HL-60 (cell line): ENCODE data around the gene CPXM1.
A peak's percentile ranks its signal among the peaks of the same experiment; 100 is the strongest.

Experiments used
- DNase-seq, 2 experiments: peaks; one replicate each; pipeline ENCODE4 v3.0.0-alpha.2; 2010 to 2020; ENCODE audit warnings: low read depth in 1 of 2, low spot score in 1 of 2
- H3K27ac ChIP-seq: fragments of 250-450 bp; sonication (Bioruptor Pico); replicated peaks from 2 replicates; pipeline ENCODE4 v1.5.1; 2020; ENCODE audit warnings: mild to moderate bottlenecking, moderate library complexity
- H3K27me3 ChIP-seq: fragments of 250-450 bp; sonication (Bioruptor Pico); 2 replicates; pipeline ENCODE4 v1.5.1; 2021; ENCODE audit warnings: mild to moderate bottlenecking, moderate library complexity; ENCODE audit not compliant: insufficient read depth, poor library complexity, severe bottlenecking
- H3K4me3 ChIP-seq: replicated peaks from 2 replicates; pipeline ENCODE4 v1.5.1; 2011; ENCODE audit warnings: mild to moderate bottlenecking, control low read depth, low read length; ENCODE audit not compliant: insufficient read depth
- GABPA ChIP-seq: IDR thresholded peaks from 2 replicates; pipeline ENCODE4 v1.6.1; 2012; ENCODE audit warnings: low read depth
- POLR2AphosphoS5 ChIP-seq: IDR thresholded peaks from 2 replicates; pipeline ENCODE4 v1.6.1; 2012; ENCODE audit warnings: low read depth
- SPI1 ChIP-seq: IDR thresholded peaks from 2 replicates; pipeline ENCODE4 v1.6.1; 2012; ENCODE audit warnings: low read depth, mild to moderate bottlenecking, borderline replicate concordance
- TF ChIP-seq, protein P1 (sequence below): IDR thresholded peaks from one replicate; pipeline ENCODE4 v1.5.1; 2011; ENCODE audit warnings: low read length, control low read depth, inconsistent platforms; ENCODE audit not compliant: insufficient read depth
- TF ChIP-seq, protein P2 (sequence below): IDR thresholded peaks from 2 replicates; pipeline ENCODE4 v1.6.1; 2012; ENCODE audit warnings: low read depth; ENCODE audit not compliant: insufficient replicate concordance

CPXM1 gene

DNA sequence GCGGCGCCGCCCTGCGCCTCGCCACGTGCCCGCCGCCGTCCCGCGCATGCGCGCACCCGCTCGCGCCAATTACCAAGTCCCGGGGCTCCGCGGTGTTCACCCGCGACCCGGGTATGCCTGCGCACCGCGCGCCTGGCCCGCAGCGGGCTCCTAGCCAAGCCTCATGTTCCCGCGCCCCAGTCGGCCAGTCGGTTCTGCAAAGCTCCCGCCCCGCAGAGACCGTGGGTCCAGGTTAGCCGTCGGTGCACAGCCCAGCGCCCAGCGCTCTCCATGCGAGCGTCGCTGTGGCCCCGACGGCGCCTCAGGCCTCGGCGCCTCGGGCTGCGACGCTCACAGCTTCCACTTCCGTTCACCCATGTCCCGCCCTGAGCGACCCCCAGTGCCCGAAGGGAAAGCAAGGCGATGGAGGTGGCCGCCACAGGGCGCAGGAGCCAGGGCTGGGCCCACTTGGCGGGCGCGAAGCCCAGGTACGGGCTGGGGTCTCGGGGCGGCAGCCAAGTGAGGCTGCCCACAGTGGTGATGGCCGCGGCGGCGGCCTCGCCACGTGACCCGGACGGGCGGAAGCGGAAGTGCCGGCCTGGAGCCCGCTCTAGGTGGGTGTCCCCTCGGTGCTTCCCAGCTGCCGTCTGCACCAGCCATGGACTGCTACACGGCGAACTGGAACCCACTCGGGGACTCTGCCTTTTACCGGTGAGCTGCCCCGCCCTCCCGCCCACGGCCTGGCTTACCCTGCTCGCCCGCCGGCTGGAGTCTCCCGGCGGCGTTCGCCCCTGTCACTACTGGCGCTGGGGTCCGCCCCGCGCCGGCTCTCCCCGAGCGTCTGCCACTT is 39.9 kb upstream of the CPXM1 start, which contains the start of the genes PCED1A and VPS16:
Gene PCED1A (minus strand): TSS at position 518 of the 829 bp plus-strand sequence. CDS start 743 bp downstream, outside the sequence.
Gene VPS16 (plus strand): TSS at position 608 of the 829 bp plus-strand sequence. CDS start 30 bp downstream, at position 638.
- Histone ChIP-seq H3K27ac (peak within 1 kb of the TSS; percentile 87), H3K27me3 (no peaks in the 10 kb centered on the region), H3K4me3 (peak within 1 kb of the TSS; percentile 83)
- TF ChIP-seq POLR2AphosphoS5, result peak; percentile 62; the same call in 1 of the 2 replicates
- peak; percentile 92 for TF ChIP-seq GABPA
- peak; percentile 71; the same call in 1 of the 2 replicates for TF ChIP-seq SPI1
- TF ChIP-seq, protein P1, sequence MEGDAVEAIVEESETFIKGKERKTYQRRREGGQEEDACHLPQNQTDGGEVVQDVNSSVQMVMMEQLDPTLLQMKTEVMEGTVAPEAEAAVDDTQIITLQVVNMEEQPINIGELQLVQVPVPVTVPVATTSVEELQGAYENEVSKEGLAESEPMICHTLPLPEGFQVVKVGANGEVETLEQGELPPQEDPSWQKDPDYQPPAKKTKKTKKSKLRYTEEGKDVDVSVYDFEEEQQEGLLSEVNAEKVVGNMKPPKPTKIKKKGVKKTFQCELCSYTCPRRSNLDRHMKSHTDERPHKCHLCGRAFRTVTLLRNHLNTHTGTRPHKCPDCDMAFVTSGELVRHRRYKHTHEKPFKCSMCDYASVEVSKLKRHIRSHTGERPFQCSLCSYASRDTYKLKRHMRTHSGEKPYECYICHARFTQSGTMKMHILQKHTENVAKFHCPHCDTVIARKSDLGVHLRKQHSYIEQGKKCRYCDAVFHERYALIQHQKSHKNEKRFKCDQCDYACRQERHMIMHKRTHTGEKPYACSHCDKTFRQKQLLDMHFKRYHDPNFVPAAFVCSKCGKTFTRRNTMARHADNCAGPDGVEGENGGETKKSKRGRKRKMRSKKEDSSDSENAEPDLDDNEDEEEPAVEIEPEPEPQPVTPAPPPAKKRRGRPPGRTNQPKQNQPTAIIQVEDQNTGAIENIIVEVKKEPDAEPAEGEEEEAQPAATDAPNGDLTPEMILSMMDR, result no peak
- TF ChIP-seq, protein P2, sequence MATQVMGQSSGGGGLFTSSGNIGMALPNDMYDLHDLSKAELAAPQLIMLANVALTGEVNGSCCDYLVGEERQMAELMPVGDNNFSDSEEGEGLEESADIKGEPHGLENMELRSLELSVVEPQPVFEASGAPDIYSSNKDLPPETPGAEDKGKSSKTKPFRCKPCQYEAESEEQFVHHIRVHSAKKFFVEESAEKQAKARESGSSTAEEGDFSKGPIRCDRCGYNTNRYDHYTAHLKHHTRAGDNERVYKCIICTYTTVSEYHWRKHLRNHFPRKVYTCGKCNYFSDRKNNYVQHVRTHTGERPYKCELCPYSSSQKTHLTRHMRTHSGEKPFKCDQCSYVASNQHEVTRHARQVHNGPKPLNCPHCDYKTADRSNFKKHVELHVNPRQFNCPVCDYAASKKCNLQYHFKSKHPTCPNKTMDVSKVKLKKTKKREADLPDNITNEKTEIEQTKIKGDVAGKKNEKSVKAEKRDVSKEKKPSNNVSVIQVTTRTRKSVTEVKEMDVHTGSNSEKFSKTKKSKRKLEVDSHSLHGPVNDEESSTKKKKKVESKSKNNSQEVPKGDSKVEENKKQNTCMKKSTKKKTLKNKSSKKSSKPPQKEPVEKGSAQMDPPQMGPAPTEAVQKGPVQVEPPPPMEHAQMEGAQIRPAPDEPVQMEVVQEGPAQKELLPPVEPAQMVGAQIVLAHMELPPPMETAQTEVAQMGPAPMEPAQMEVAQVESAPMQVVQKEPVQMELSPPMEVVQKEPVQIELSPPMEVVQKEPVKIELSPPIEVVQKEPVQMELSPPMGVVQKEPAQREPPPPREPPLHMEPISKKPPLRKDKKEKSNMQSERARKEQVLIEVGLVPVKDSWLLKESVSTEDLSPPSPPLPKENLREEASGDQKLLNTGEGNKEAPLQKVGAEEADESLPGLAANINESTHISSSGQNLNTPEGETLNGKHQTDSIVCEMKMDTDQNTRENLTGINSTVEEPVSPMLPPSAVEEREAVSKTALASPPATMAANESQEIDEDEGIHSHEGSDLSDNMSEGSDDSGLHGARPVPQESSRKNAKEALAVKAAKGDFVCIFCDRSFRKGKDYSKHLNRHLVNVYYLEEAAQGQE, result peak; percentile 26
- peak; percentile 81 to 86 for DNase-seq

DNA sequence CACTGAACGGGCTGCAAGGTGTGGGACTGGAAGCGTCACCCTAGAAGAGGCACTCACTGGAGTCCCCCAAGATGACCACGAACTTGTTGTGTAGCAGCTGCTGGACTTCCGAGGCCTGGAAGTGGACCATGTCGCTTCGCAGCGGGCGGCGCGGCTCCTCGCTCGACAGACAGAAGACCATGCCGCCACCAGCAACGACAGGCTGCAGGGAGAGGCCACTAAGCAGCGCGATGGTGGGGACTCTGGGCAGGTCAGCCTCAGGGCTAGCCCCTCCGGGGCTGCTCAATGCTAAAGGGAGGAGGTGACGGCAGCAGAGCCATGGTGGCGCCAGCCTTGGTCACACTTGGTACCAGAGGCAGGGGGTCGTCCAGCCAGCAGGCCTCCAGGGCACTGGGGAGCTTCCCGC is 39.3 kb upstream of the CPXM1 start:
- Histone ChIP-seq H3K4me3 (no peak overlapping the region), H3K27me3 (no peaks in the 10 kb centered on the region), H3K27ac (no peak overlapping the region)
- TF ChIP-seq GABPA (no peak), SPI1 (no peak), POLR2AphosphoS5 (no peak)
- TF ChIP-seq, protein P1, result no peak
- TF ChIP-seq, protein P2, result no peak
- no peak for DNase-seq

DNA sequence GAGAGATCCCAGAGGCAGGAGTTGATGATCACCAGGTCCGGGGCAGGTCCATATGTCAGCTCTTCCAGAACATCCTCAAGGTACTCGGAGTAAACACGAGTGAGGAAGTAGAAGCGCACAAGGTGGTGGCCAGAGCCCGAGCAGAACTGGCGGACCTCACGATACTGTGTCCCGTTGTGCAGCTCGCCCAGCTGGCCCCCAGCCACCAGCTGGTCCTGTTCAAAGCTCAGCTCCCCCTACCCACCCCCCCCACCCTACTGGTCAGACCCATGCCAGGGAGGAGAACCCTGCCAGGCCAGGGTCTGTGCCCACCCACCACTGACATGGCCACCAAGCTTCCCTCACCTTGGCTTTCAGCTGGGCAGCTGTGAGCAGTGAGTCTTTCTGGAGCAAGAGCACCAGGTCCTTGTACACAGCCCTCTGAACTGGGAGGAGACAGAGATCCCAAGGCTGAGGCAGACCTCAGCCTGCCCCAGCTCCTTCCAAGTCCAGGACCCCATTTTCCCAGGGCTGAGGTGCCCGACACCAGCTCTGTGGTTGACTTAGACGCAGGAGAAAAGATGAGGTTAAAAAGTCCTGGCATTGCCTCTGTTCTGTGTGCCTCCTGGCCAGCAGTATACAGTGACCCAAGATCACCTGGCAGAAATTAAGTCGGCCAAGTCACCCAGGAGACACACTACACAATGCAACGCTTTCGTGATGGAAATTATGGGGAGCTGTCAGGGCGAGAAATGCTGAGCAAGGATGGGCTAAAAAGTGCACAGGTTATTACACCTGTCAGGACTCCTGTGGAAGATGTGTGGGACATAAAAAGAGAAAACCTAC is 38.6 kb upstream of the CPXM1 start:
- TF ChIP-seq, protein P2, result no peak
- TF ChIP-seq GABPA, result no peak
- TF ChIP-seq, protein P1, result no peak
- TF ChIP-seq POLR2AphosphoS5, result no peak
- no peak for TF ChIP-seq SPI1

More for the DNA sequence above, 38.6 kb upstream of the CPXM1 start:
- Histone ChIP-seq H3K27me3 (no peaks in the 10 kb centered on the region), H3K27ac (no peak overlapping the region), H3K4me3 (no peak overlapping the region)
- no peak for DNase-seq
